SK-N-SH (cell line): ENCODE measurements around the gene RUFY4. TPM values are rescaled to one million over a fixed set of nuclear protein-coding genes. Genes with fewer than 3 reads are reported as not detected.

ENCODE experiments used
- CTCF ChIA-PET: fragments of 300-600, 350-600 bp; formaldehyde crosslinking; extraction: SDS; loops from one replicate; lab custom pipeline; 2021; lab: Yijun Ruan, JAX
- POLR2A ChIA-PET: fragments of 350-600 bp; sonication (Branson Sonifier 250); formaldehyde crosslinking; extraction: SDS; loops from one replicate; lab custom pipeline; 2020; ENCODE audit warnings: antibody characterized with exemption, inconsistent platforms; lab: Yijun Ruan, JAX
- DNase-seq: peaks from one replicate; pipeline ENCODE4 v3.0.0; 2012
- H2AFZ ChIP-seq: fragments of 200-600 bp; sonication (generic); 2 replicates; pipeline ENCODE4 v1.8.1; 2016; ENCODE audit warnings: antibody characterized with exemption, mild to moderate bottlenecking, low read depth
- H3F3A ChIP-seq: fragments of 200-600 bp; sonication (generic); replicated peaks from 2 replicates; pipeline ENCODE3; 2016; ENCODE audit warnings: antibody characterized with exemption, mild to moderate bottlenecking; ENCODE audit not compliant: insufficient read depth
- H3K27ac ChIP-seq, 2 experiments: fragments of 200-500 bp in 1 of 2; fragments of 200-600 bp in 1 of 2; sonication (Bioruptor generic) in 1 of 2; sonication (generic), shearing (Covaris generic) in 1 of 2; 2 replicates each; pipeline versions ENCODE4 v1.5.1 to v1.6.1; 2014 to 2016; ENCODE audit warnings: low read depth in 2 of 2, inconsistent platforms in 1 of 2, low read length in 1 of 2, mild to moderate bottlenecking in 1 of 2, mixed read lengths in 1 of 2
- H3K27me3 ChIP-seq: fragments of 200-600 bp; sonication (generic), shearing (Covaris generic); 2 replicates; pipeline ENCODE4 v1.6.1; 2016; ENCODE audit warnings: mixed run types; ENCODE audit not compliant: insufficient read depth
- H3K36me3 ChIP-seq, 2 experiments: fragments of 200-500 bp in 1 of 2; fragments of 200-600 bp in 1 of 2; sonication (Bioruptor generic) in 1 of 2; sonication (generic) in 1 of 2; replicated peaks in 1 of 2; 2 replicates each; pipeline versions ENCODE3 to v1.5.1; 2014 to 2016; ENCODE audit warnings: low read length in 1 of 2, mild to moderate bottlenecking in 1 of 2; ENCODE audit not compliant: insufficient read depth in 2 of 2, control insufficient read depth in 1 of 2
- H3K4me1 ChIP-seq, 2 experiments: fragments of 200-500 bp in 1 of 2; fragments of 200-600 bp in 1 of 2; sonication (Bioruptor generic) in 1 of 2; sonication (generic), shearing (Covaris generic) in 1 of 2; 2 replicates each; pipeline versions ENCODE4 v1.5.1 to v1.6.1; 2014 to 2016; ENCODE audit warnings: low read depth in 1 of 2, low read length in 1 of 2, mixed run types in 1 of 2; ENCODE audit not compliant: insufficient read depth in 2 of 2, control insufficient read depth in 1 of 2
- H3K4me2 ChIP-seq: fragments of 200-600 bp; sonication (generic), shearing (Covaris generic); 2 replicates; pipeline ENCODE4 v1.6.1; 2017; ENCODE audit warnings: mixed run types
- H3K4me3 ChIP-seq, 2 experiments: fragments of 200-500 bp in 1 of 2; fragments of 200-600 bp in 1 of 2; sonication (Bioruptor generic) in 1 of 2; sonication (generic), shearing (Covaris generic) in 1 of 2; 2 replicates each; pipeline versions ENCODE4 v1.5.1 to v1.8.1; 2014 to 2016; ENCODE audit warnings: low read depth in 2 of 2, inconsistent platforms in 1 of 2, low read length in 1 of 2, mild to moderate bottlenecking in 1 of 2, mixed read lengths in 1 of 2, moderate library complexity in 1 of 2
- H3K79me2 ChIP-seq: fragments of 200-600 bp; sonication (generic); 2 replicates; pipeline ENCODE4 v1.8.1; 2017; ENCODE audit warnings: mild to moderate bottlenecking; ENCODE audit not compliant: insufficient read depth
- H3K9ac ChIP-seq: fragments of 200-600 bp; sonication (generic); 2 replicates; pipeline ENCODE4 v1.6.1; 2017; ENCODE audit warnings: mixed run types
- H3K9me2 ChIP-seq: fragments of 200-600 bp; sonication (generic); 2 replicates; pipeline ENCODE4 v1.6.1; 2017; ENCODE audit warnings: mixed run types
- H3K9me3 ChIP-seq: fragments of 200-600 bp; sonication (generic); 2 replicates; pipeline ENCODE4 v1.6.1; 2017; ENCODE audit warnings: mixed run types, mild to moderate bottlenecking, moderate library complexity
- H4K20me1 ChIP-seq: fragments of 200-600 bp; sonication (generic); 2 replicates; pipeline ENCODE4 v1.6.1; 2017; ENCODE audit warnings: mild to moderate bottlenecking, mixed run types; ENCODE audit not compliant: insufficient read depth
- CHD2 ChIP-seq: fragments of 150-350 bp; IDR thresholded peaks from 2 replicates; pipeline ENCODE4 v1.6.1; 2018; ENCODE audit warnings: low read length; ENCODE audit not compliant: partially characterized antibody
- CTCF ChIP-seq: fragments of 200-600 bp; sonication (generic); IDR thresholded peaks from 2 replicates; pipeline ENCODE4 v1.6.1; 2017; ENCODE audit warnings: antibody characterized with exemption, mild to moderate bottlenecking, moderate library complexity
- FOSL2 ChIP-seq: IDR thresholded peaks from 2 replicates; pipeline ENCODE4 v1.4.0; 2012; ENCODE audit warnings: low read depth, mild to moderate bottlenecking, moderate library complexity, borderline replicate concordance
- FOXJ3 ChIP-seq: sonication (generic); formaldehyde crosslinking; IDR thresholded peaks from 2 replicates; pipeline ENCODE4 v1.5.1; 2020; ENCODE audit warnings: mild to moderate bottlenecking, missing genetic modification reagents
- GABPA ChIP-seq: IDR thresholded peaks from 2 replicates; pipeline ENCODE4 v1.4.0; 2012; ENCODE audit warnings: low read depth, mild to moderate bottlenecking
- IRF3 ChIP-seq: fragments of 150-350 bp; IDR thresholded peaks from 2 replicates; pipeline ENCODE4 v1.6.1; 2016; ENCODE audit warnings: mild to moderate bottlenecking, low read depth, low read length
- MAX ChIP-seq: IDR thresholded peaks from 2 replicates; pipeline ENCODE4 v1.4.0; 2012; ENCODE audit warnings: low read depth
- MEF2A ChIP-seq: IDR thresholded peaks from 2 replicates; pipeline ENCODE4 v1.4.0; 2012; ENCODE audit warnings: low read depth, borderline replicate concordance
- MXI1 ChIP-seq: IDR thresholded peaks from 2 replicates; pipeline ENCODE4 v1.6.1; 2012; ENCODE audit warnings: mild to moderate bottlenecking, low read depth, low read length, improper control_type of control experiment
- NFIC ChIP-seq: IDR thresholded peaks from 2 replicates; pipeline ENCODE4 v1.4.0; 2012; ENCODE audit warnings: borderline replicate concordance
- NRF1 ChIP-seq: IDR thresholded peaks from 2 replicates; pipeline ENCODE4 v1.6.1; 2012; ENCODE audit warnings: low read depth, mild to moderate bottlenecking, low read length
- PBX3 ChIP-seq: IDR thresholded peaks from 2 replicates; pipeline ENCODE4; 2012
- POLR2AphosphoS5 ChIP-seq: IDR thresholded peaks from 2 replicates; pipeline ENCODE4 v1.6.1; 2012; ENCODE audit warnings: low read depth, low read length
- RCOR1 ChIP-seq: fragments of 150-350 bp; IDR thresholded peaks from 2 replicates; pipeline ENCODE4 v1.6.1; 2017; ENCODE audit warnings: antibody characterized with exemption, low read length
- RFX5 ChIP-seq: IDR thresholded peaks from 2 replicates; pipeline ENCODE4 v1.6.1; 2012; ENCODE audit warnings: mild to moderate bottlenecking, improper control_type of control experiment, low read length
- RXRA ChIP-seq: IDR thresholded peaks from 2 replicates; pipeline ENCODE4 v1.4.0; 2012; ENCODE audit warnings: low read depth, mild to moderate bottlenecking, borderline replicate concordance
- SIN3A ChIP-seq: IDR thresholded peaks from 2 replicates; pipeline ENCODE4 v1.6.1; 2012; ENCODE audit warnings: low read depth, mild to moderate bottlenecking, low read length, moderate library complexity, borderline replicate concordance
- TCF12 ChIP-seq: IDR thresholded peaks from 2 replicates; pipeline ENCODE4 v1.4.0; 2012
- USF2 ChIP-seq: fragments of 150-350 bp; IDR thresholded peaks from 2 replicates; pipeline ENCODE4 v1.6.1; 2017; ENCODE audit warnings: antibody characterized with exemption, low read length, low read depth, borderline replicate concordance
- WGBS: methylation state at CpG from one replicate; pipeline ENCODE4 v1.1.6; 2017; ENCODE audit warnings: low lambda C conversion rate; 5-methylcytosine and 5-hydroxymethylcytosine counted together
- polyA plus RNA-seq, 3 experiments: library from polyadenylated mRNA; depleted of rRNA; stranded (reverse); fragments of >200 nt; gene quantifications; 2 replicates each; pipeline ENCODE4 v1.2.3, GENCODE V29; 2012

The RUFY4 gene
- polyA plus RNA-seq, 1 of the 3 experiments (the other 2 are of a cell fraction), result not detected

GRCh38 chr2:218024871-218025270 lies 44.2 kb upstream of the RUFY4 start:
- Histone ChIP-seq H3K9me2 (no peaks in the 10 kb centered on the region), H3K79me2 (no peaks in the 10 kb centered on the region), H4K20me1 (no peaks in the 10 kb centered on the region), H3K4me3 (no peak overlapping the region), H3K4me1 (peaks cover 0 to 22% of the 10 kb centered on the region in 2 experiments; a peak in 1 of 4 replicates), H3K36me3 (no peaks in the 10 kb centered on the region), H3K4me2 (no peak overlapping the region), H3K9me3 (no peaks in the 10 kb centered on the region), H3K27ac (no peak overlapping the region), H3K9ac (no peak overlapping the region), H3F3A (no peaks in the 10 kb centered on the region), H3K27me3 (no peaks in the 10 kb centered on the region), H2AFZ (no peak overlapping the region)
- CTCF ChIA-PET, result interaction anchor here (0.7 to 1.8 kb wide), 3 partner anchors 31 to 239 kb away, joined by 3 to 12 read pairs (median 7); no protein-coding TSS in a partner anchor
- 100% methylated on average over 2 of the region's 2 CpGs for WGBS
- POLR2A ChIA-PET, result interaction anchor here (1.0 kb wide), 1 partner anchor 9 kb away, joined by 3 read pairs; no protein-coding TSS in a partner anchor
- peak; percentile 2 for DNase-seq
- no peak for TF ChIP-seq PBX3
- no peak for TF ChIP-seq SIN3A
- TF ChIP-seq MAX, result no peak
- no peak for TF ChIP-seq NFIC
- no peak for TF ChIP-seq FOSL2
- no peak for TF ChIP-seq RXRA
- no peak for TF ChIP-seq GABPA
- TF ChIP-seq NRF1, result no peak
- no peak for TF ChIP-seq TCF12
- TF ChIP-seq MXI1, result no peak
- no peak for TF ChIP-seq RCOR1
- TF ChIP-seq FOXJ3 (CRISPR knock-in tag), result no peak
- TF ChIP-seq USF2, result no peak
- no peak for TF ChIP-seq IRF3
- no peak for TF ChIP-seq CHD2
- no peak for TF ChIP-seq POLR2AphosphoS5
- no peak for TF ChIP-seq RFX5
- no peak for TF ChIP-seq MEF2A
- no peak for TF ChIP-seq CTCF
